Esophagus squamous epithelium (tissue), 5 donors: ENCODE results near the gene HMGCS2. TPM values are rescaled to one million over a fixed set of nuclear protein-coding genes. Genes with fewer than 3 reads are reported as not detected.
A peak's percentile ranks its signal among the peaks of the same experiment; 100 is the strongest.

ENCODE experiments used
- DNase-seq: peaks from one replicate; lab custom pipeline; 2025; lab: John Stamatoyannopoulos, UW
- H3K27ac ChIP-seq, 4 donors: fragments of 200-600 bp; sonication (generic); one replicate each; pipeline ENCODE4 v1.5.1; 2016 to 2019; ENCODE audit warnings: mild to moderate bottlenecking in 1 of 4
- H3K27me3 ChIP-seq, 4 donors: fragments of 200-600 bp; sonication (generic); 1 replicate in 3 of 4; 2 replicates in 1 of 4; pipeline versions ENCODE4 v1.5.1 to v1.6.0; 2017 to 2021; ENCODE audit warnings: antibody characterized with exemption in 1 of 4
- H3K36me3 ChIP-seq, 3 donors: fragments of 200-600 bp; sonication (generic); one replicate each; pipeline ENCODE4 v1.5.1; 2016 to 2019
- H3K4me1 ChIP-seq, 3 donors: fragments of 200-600 bp; sonication (generic); one replicate each; pipeline ENCODE4 v1.5.1; 2017 to 2019
- H3K4me3 ChIP-seq, 4 donors: fragments of 200-600 bp; sonication (generic); 1 replicate in 3 of 4; 2 replicates in 1 of 4; pipeline ENCODE4 v1.5.1; 2016 to 2019; ENCODE audit warnings: mild to moderate bottlenecking in 2 of 4, moderate library complexity in 1 of 4
- H3K9me3 ChIP-seq, 3 donors: fragments of 200-600 bp; sonication (generic); one replicate each; pipeline ENCODE4 v1.5.1; 2016 to 2019
- CTCF ChIP-seq, 6 experiments: fragments of 450-650 bp in 4 of 6; fragments of 200-600 bp in 2 of 6; sonication (generic) in 2 of 6; IDR thresholded peaks; one replicate each; pipeline ENCODE4 v1.5.1; 2016 to 2019; ENCODE audit warnings: antibody characterized with exemption in 6 of 6, mild to moderate bottlenecking in 4 of 6, moderate library complexity in 4 of 6
- POLR2A ChIP-seq, 4 donors: fragments of 450-650 bp; IDR thresholded peaks; one replicate each; pipeline ENCODE4 v1.6.1; 2017; ENCODE audit warnings: antibody characterized with exemption in 4 of 4, mild to moderate bottlenecking in 4 of 4, moderate library complexity in 3 of 4
- WGBS, 2 donors: methylation state at CpG; one replicate each; pipeline ENCODE4 v1.1.5; 2018; 5-methylcytosine and 5-hydroxymethylcytosine counted together
- intact Hi-C: fragments of 100-400 bp; cut with DNase I; formaldehyde crosslinking; loops from one replicate; pipeline ENCODE4 v1.15.0; 2022
- total RNA-seq, 4 donors: library from RNA; depleted of rRNA; stranded (reverse); fragments of >200 nt; gene quantifications; one replicate each; pipeline ENCODE4 v1.1.0, GENCODE V29; 2016
- donor health status: DM: yes; HTN: yes; CAD: no.

The HMGCS2 gene
- total RNA-seq = 10 to 100 TPM in 1 of 4 donors, 1 to 10 TPM in 2, not detected in 1; 1.1 to 27.0 (median 2.5) TPM

- TF ChIP-seq CTCF (IDR thresholded peaks at IDR 0.05) (no peak), POLR2A (IDR thresholded peaks at IDR 0.05) (no peak)
- WGBS, 2 donors = 56 to 67% methylated on average over 6 to 7 of the region's 8 CpGs
- Histone ChIP-seq H3K36me3 (no peaks in the 10 kb centered on the region), H3K4me1 (peaks cover 10 to 68% (median 35%) of the 10 kb centered on the region in 3 donors), H3K4me3 (peak within 1 kb of the TSS in 1 of 4 donors; percentile 47), H3K27me3 (no peaks in the 10 kb centered on the region), H3K27ac (peak within 1 kb of the TSS in 2 of 4 donors; percentile 25 to 41), H3K9me3 (no peaks in the 10 kb centered on the region)
- DNase-seq = no peak
- intact Hi-C loops = no loop called here
Observed at GRCh38 chr1:119768778-119769177, at the start of gene HMGCS2. HMGCS2 (minus strand) TSS chr1:119768905; CDS start chr1:119768844, 61 bp downstream.

DNA sequence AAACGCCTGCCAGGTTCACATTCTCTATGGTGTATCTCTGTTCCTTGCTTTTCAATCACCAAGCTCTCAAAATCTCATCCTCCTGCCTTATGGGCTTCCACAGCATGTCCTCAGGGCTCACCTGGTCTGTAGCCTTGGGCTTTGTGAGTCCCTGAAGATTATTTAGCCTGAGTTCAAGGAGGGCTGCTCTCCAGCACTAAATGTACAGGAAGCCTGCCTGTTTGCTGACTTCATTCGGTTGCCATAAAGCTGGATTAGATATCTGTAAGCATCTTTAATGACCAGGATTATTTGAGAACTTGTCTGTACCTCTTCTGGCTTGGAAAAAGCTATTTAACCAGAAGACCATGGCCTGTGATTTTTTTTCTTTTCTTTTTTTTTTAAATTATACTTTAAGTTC, 49.5 kb upstream of the HMGCS2 start:
- Histone ChIP-seq H3K9me3 (no peaks in the 10 kb centered on the region), H3K4me3 (no peak overlapping the region), H3K36me3 (no peaks in the 10 kb centered on the region), H3K4me1 (no peaks in the 10 kb centered on the region), H3K27ac (no peak overlapping the region), H3K27me3 (peaks cover 0 to 17% (median 0%) of the 10 kb centered on the region in 4 donors)
- WGBS, 2 donors = 58 to 62% methylated on average over 2 of the region's 2 CpGs
- intact Hi-C loops = no loop called here
- TF ChIP-seq CTCF (IDR thresholded peaks at IDR 0.05) = no peak
- TF ChIP-seq POLR2A (IDR thresholded peaks at IDR 0.05) = no peak
- no peak for DNase-seq

- no peaks in the 10 kb centered on the region for H3K9me3 ChIP-seq
- no peak overlapping the region for H3K27ac ChIP-seq
- peaks cover 0 to 4% (median 0%) of the 10 kb centered on the region in 4 donors for H3K27me3 ChIP-seq
- no peak for TF ChIP-seq CTCF (IDR thresholded peaks at IDR 0.05)
- TF ChIP-seq POLR2A (IDR thresholded peaks at IDR 0.05) = no peak
- H3K4me1 ChIP-seq = no peaks in the 10 kb centered on the region
- intact Hi-C loops = no loop called here
- 60 to 69% methylated on average over 2 of the region's 2 CpGs for WGBS, 2 donors
- H3K36me3 ChIP-seq = no peaks in the 10 kb centered on the region
- H3K4me3 ChIP-seq = no peak overlapping the region
- DNase-seq = no peak
Observed at GRCh38 chr1:119816407-119816806, 47.7 kb upstream of the HMGCS2 start.

DNA sequence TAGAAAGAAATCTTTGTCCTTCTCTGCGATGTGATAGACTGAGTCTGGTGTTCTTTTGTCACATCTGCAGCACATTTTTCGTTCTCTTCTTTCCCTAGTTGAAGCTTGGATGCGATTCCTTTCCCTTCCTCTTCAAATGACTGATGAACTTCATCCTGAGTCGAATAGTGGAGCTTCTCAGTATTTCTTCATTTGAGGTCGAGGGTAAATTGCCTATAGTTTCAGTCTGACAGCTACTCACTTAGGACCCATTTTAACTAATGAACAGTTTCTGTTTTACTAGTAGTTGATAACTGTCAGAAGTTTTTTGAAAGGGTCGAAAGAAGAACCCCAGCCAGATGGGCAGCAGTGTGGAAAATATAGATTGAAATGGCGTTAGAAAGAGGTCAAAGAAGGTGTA, 47.2 kb upstream of the HMGCS2 start:
- intact Hi-C loops = no loop called here
- Histone ChIP-seq H3K4me1 (no peaks in the 10 kb centered on the region), H3K27ac (no peak overlapping the region), H3K9me3 (no peaks in the 10 kb centered on the region), H3K4me3 (no peak overlapping the region), H3K27me3 (peaks cover 0 to 4% (median 0%) of the 10 kb centered on the region in 4 donors), H3K36me3 (no peaks in the 10 kb centered on the region)
- no peak for DNase-seq
- TF ChIP-seq CTCF (IDR thresholded peaks at IDR 0.05) = no peak
- TF ChIP-seq POLR2A (IDR thresholded peaks at IDR 0.05) = no peak
- WGBS, 2 donors = 67 to 74% methylated on average over 7 of the region's 7 CpGs

DNA sequence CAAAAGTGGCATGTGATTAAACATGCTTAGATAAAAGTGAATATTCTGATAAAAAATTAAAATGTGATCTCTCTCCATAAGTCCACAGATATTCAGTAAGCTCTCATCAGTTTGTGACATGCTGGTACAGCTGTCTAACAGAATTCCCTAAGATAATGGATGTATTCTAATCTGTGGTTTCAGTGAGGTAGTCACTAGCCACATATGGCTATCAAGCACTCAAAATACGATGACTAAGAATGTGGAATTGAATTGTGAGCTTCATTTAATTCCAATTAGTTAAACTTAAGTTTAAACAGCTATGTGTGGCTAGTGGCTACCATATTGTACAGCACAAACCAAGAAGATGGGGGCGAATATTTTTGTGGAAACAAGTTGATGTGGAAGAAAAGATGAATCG, 46.7 kb upstream of the HMGCS2 start:
- DNase-seq = no peak
- no peaks in the 10 kb centered on the region for H3K4me1 ChIP-seq
- intact Hi-C loops = no loop called here
- WGBS, 2 donors = 72 to 81% methylated on average over 3 of the region's 3 CpGs
- no peak overlapping the region for H3K27ac ChIP-seq
- H3K27me3 ChIP-seq = peaks cover 0 to 4% (median 0%) of the 10 kb centered on the region in 4 donors
- TF ChIP-seq POLR2A (IDR thresholded peaks at IDR 0.05) (no peak), CTCF (IDR thresholded peaks at IDR 0.05) (no peak)
- no peaks in the 10 kb centered on the region for H3K9me3 ChIP-seq
- no peaks in the 10 kb centered on the region for H3K36me3 ChIP-seq
- H3K4me3 ChIP-seq = no peak overlapping the region
